K562 (cell line): Measurements from ENCODE around the gene FAHD2A. TPM values are rescaled to one million over a fixed set of nuclear protein-coding genes. Genes with fewer than 3 reads are reported as not detected.

Source experiments
- ATF7 ChIP-seq: fragments of 450-650 bp; IDR thresholded peaks from 2 replicates; pipeline ENCODE4 v1.7.1; 2014; ENCODE audit warnings: mild to moderate bottlenecking, moderate library complexity
- CSDE1 ChIP-seq, 2 experiments: fragments of 450-650 bp; IDR thresholded peaks; 2 replicates each; pipeline ENCODE4 v1.6.1; 2016; ENCODE audit warnings: mild to moderate bottlenecking in 1 of 2
- HCFC1 ChIP-seq: IDR thresholded peaks from 2 replicates; pipeline ENCODE4 v1.6.1; 2012; ENCODE audit warnings: low read depth, low read length, improper control_type of control experiment
- HDAC6 ChIP-seq: IDR thresholded peaks from 2 replicates; pipeline ENCODE4 v1.6.1; 2012; ENCODE audit warnings: low read depth, mild to moderate bottlenecking, control low read depth, inconsistent platforms, low read length, moderate library complexity
- MYC ChIP-seq, 2 experiments: fragments of 250-450 bp in 1 of 2; sonication (Bioruptor Pico) in 1 of 2; IDR thresholded peaks; 2 replicates each; pipeline versions ENCODE4 v1.5.1 to v1.6.1; 2012 to 2021; ENCODE audit warnings: low read depth in 2 of 2, borderline replicate concordance in 1 of 2, improper control_type of control experiment in 1 of 2, low read length in 1 of 2, mild to moderate bottlenecking in 1 of 2, moderate library complexity in 1 of 2
- NCOA6 ChIP-seq: fragments of 450-650 bp; IDR thresholded peaks from 2 replicates; pipeline ENCODE4 v1.6.1; 2017; ENCODE audit warnings: mild to moderate bottlenecking
- PHF8 ChIP-seq: fragments of 200-600 bp; sonication (generic); IDR thresholded peaks from 2 replicates; pipeline ENCODE4 v1.6.1; 2012; ENCODE audit warnings: mixed run types, mild to moderate bottlenecking, inconsistent platforms, low read length, moderate library complexity, borderline replicate concordance
- PKNOX1 ChIP-seq: fragments of 450-650 bp; IDR thresholded peaks from 2 replicates; pipeline ENCODE4 v1.6.1; 2016
- PML ChIP-seq: IDR thresholded peaks from 2 replicates; pipeline ENCODE4 v1.6.1; 2012; ENCODE audit warnings: low read length, inconsistent platforms
- POLR2A ChIP-seq: fragments of 450-650 bp; conservative IDR thresholded peaks from 2 replicates; pipeline ENCODE4 v1.6.1; 2016
- POLR2B ChIP-seq: fragments of 450-650 bp; IDR thresholded peaks from 2 replicates; pipeline ENCODE4 v1.6.1; 2018; ENCODE audit warnings: low read depth; ENCODE audit not compliant: partially characterized antibody
- POLR3G ChIP-seq: IDR thresholded peaks from 2 replicates; pipeline ENCODE4 v1.6.1; 2011; ENCODE audit not compliant: insufficient read length, insufficient replicate concordance; ENCODE audit errors: extremely low read depth
- SRF ChIP-seq, 2 experiments: fragments of 250-450, 450-650 bp in 1 of 2; sonication (Bioruptor Pico) in 1 of 2; sonication (generic) in 1 of 2; formaldehyde crosslinking; IDR thresholded peaks; 2 replicates each; pipeline versions ENCODE4 v1.5.0 to v1.5.1; 2020 to 2022; ENCODE audit warnings: mild to moderate bottlenecking in 1 of 2, missing genetic modification reagents in 1 of 2
- SRSF1 ChIP-seq: fragments of 200-400 bp; formaldehyde crosslinking; IDR thresholded peaks from 2 replicates; pipeline ENCODE4 v1.6.1; 2017; ENCODE audit warnings: mild to moderate bottlenecking, low read depth, low read length, moderate library complexity
- TAF1 ChIP-seq: IDR thresholded peaks from 2 replicates; pipeline ENCODE4 v1.6.1; 2011; ENCODE audit warnings: mild to moderate bottlenecking, low read length, moderate library complexity; ENCODE audit not compliant: insufficient read depth, control insufficient read depth, severe bottlenecking; ENCODE audit errors: extremely low read depth
- TAF7 ChIP-seq: fragments of 450-650 bp; IDR thresholded peaks from 2 replicates; pipeline ENCODE4 v1.6.1; 2016; ENCODE audit warnings: missing genetic modification characterization, missing compliant biosample characterization
- TAF9B ChIP-seq: fragments of 450-650 bp; IDR thresholded peaks from 2 replicates; pipeline ENCODE4 v1.6.1; 2018; ENCODE audit warnings: mild to moderate bottlenecking; ENCODE audit not compliant: partially characterized antibody
- TBP ChIP-seq: optimal IDR thresholded peaks from 2 replicates; pipeline ENCODE3; 2011; ENCODE audit warnings: low read depth, low read length, improper control_type of control experiment
- XRCC3 ChIP-seq: fragments of 450-650 bp; IDR thresholded peaks from 2 replicates; pipeline ENCODE4 v1.6.1; 2017; ENCODE audit warnings: mild to moderate bottlenecking, moderate library complexity
- YY1 ChIP-seq, 3 experiments: IDR thresholded peaks; 2 replicates each; pipeline ENCODE4 v1.6.1; 2011; ENCODE audit warnings: low read length in 2 of 3, mild to moderate bottlenecking in 2 of 3, moderate library complexity in 2 of 3, borderline replicate concordance in 1 of 3, control low read depth in 1 of 3, low read depth in 1 of 3; ENCODE audit not compliant: insufficient read depth in 3 of 3, insufficient replicate concordance in 2 of 3, control insufficient read depth in 1 of 3, insufficient read length in 1 of 3; ENCODE audit errors: extremely low read depth in 1 of 3
- ZNF507 ChIP-seq: conservative IDR thresholded peaks from 2 replicates; pipeline ENCODE4 v1.6.1; 2017; ENCODE audit warnings: missing genetic modification characterization, missing compliant biosample characterization
- polyA plus RNA-seq, 8 experiments: library from polyadenylated mRNA; depleted of rRNA in 4 of 8; stranded (reverse) in 5 of 8; unstranded in 3 of 8; fragments of >200 nt; fragmentation: Nextera tagmentation in 2 of 8; fragmentation: Illumina TruSeq in 1 of 8; extraction: Ambion mirVana in 2 of 8; extraction: Trizol in 1 of 8; gene quantifications; 2 replicates each; pipeline versions ENCODE4 v1.2.1 to v1.2.3, GENCODE V29; 2011 to 2014; ENCODE audit warnings: inconsistent platforms in 1 of 8, missing spikeins in 1 of 8
- total RNA-seq, 7 experiments: library from RNA; depleted of rRNA in 6 of 7; stranded (reverse); fragments of >200 nt in 6 of 7; fragmentation: Illumina TruSeq in 2 of 7; extraction: Trizol in 2 of 7; gene quantifications; 2 replicates each; pipeline versions ENCODE4 v1.2.1 to v1.2.3, GENCODE V29; 2011 to 2021; ENCODE audit warnings: low replicate concordance in 1 of 7
- TF ChIP-seq, protein P1 (sequence below), 2 experiments: fragments of 150-350 bp in 1 of 2; IDR thresholded peaks; 2 replicates each; pipeline ENCODE4 v1.6.1; 2012 to 2016; ENCODE audit warnings: low read depth in 2 of 2, low read length in 2 of 2, mild to moderate bottlenecking in 1 of 2, moderate library complexity in 1 of 2

The FAHD2A gene
- total and polyA plus RNA-seq, 9 of the 15 experiments (the other 6 are each of a cell fraction or from before 2014, with no cell fraction given), result 13.8 to 41.0 (median 30.4) TPM

DNA sequence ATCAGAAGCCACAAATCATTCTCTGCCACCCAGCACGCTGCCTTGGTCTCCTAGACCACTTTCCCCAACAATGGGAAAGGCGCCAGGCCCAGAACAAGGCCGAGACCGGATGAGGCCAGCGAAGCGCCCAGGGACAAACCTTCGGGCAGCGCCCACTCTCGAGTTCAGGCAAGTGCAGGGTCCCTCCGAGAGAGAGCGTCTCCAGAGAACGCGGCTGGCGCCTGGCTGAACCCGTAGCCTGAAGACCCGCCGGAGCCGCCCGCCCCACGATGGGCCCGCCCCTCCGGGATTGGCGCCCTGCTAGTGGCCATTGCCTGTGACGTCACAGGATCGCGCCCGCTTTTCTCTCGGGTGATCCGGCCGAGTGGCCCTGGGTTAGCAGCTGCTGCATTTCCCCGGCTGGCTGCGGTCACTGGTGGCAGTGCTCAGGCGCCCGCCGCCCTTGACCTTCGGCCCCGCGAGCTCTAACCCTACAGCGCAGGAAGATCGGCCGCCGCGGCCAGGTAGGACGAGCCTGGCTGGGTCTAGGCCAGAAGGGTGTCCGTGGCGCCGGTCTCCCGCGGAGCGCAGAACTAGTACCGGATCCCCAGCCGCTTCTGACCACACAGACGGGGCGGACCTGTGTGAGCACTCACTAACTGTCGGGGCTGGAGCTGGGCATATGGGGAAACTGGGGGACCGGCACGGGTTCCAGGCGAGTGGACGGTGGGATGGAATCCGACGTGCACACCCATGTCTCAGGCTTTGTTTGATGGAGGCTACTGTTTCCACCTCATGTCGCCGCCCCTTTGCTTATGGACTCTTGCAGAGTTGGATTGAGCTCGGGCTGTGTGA is at the start of gene FAHD2A (continued):
- TF ChIP-seq TAF1 (peak; percentile 77), POLR2B (peak; percentile 79), SRF (CRISPR knock-in tag; IDR thresholded peaks at IDR 0.05) (0 out of 4 replicates have a peak, but pooled peaks of 1 of the 2 experiments have one; percentile 33), ATF7 (peak; percentile 91), TBP (peak; percentile 79), CSDE1 (IDR thresholded peaks at IDR 0.05) (peak in 1 of 2 experiments; percentile 61; a peak in 1 of 4 replicates), MYC (IDR thresholded peaks at IDR 0.05; ENCODE audit: low read depth, low read length) (peak; percentile 36; the same call in 1 of the 2 replicates), MYC (CRISPR knock-in tag; IDR thresholded peaks at IDR 0.05; ENCODE audit: borderline replicate concordance, low read depth) (no peak), HDAC6 (no peak), POLR2A (peak; percentile 92), PKNOX1 (peak; percentile 89), NCOA6 (peak; percentile 59; the same call in 1 of the 2 replicates), ZNF507 (tag) (no peak), HCFC1 (peak; percentile 72), TAF7 (0 out of 2 replicates have a peak, but pooled peaks have one; percentile 43), TAF9B (peak; percentile 71), POLR3G (no peak), PHF8 (peak; percentile 88; the same call in 1 of the 2 replicates), XRCC3 (no peak), PML (peak; percentile 60; the same call in 1 of the 2 replicates), YY1 (IDR thresholded peaks at IDR 0.05; ENCODE audit: borderline replicate concordance in 1 of 3, control insufficient read depth in 1 of 3, extremely low read depth in 1 of 3, insufficient read depth in 3 of 3, insufficient read length in 1 of 3, insufficient replicate concordance in 2 of 3, low read depth in 1 of 3, low read length in 2 of 3) (peak in 2 of 3 experiments; percentile 74 to 84), SRSF1 (no peak)
- TF ChIP-seq, protein P1, sequence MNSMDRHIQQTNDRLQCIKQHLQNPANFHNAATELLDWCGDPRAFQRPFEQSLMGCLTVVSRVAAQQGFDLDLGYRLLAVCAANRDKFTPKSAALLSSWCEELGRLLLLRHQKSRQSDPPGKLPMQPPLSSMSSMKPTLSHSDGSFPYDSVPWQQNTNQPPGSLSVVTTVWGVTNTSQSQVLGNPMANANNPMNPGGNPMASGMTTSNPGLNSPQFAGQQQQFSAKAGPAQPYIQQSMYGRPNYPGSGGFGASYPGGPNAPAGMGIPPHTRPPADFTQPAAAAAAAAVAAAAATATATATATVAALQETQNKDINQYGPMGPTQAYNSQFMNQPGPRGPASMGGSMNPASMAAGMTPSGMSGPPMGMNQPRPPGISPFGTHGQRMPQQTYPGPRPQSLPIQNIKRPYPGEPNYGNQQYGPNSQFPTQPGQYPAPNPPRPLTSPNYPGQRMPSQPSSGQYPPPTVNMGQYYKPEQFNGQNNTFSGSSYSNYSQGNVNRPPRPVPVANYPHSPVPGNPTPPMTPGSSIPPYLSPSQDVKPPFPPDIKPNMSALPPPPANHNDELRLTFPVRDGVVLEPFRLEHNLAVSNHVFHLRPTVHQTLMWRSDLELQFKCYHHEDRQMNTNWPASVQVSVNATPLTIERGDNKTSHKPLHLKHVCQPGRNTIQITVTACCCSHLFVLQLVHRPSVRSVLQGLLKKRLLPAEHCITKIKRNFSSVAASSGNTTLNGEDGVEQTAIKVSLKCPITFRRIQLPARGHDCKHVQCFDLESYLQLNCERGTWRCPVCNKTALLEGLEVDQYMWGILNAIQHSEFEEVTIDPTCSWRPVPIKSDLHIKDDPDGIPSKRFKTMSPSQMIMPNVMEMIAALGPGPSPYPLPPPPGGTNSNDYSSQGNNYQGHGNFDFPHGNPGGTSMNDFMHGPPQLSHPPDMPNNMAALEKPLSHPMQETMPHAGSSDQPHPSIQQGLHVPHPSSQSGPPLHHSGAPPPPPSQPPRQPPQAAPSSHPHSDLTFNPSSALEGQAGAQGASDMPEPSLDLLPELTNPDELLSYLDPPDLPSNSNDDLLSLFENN (IDR thresholded peaks at IDR 0.05; ENCODE audit: low read depth in 2 of 2, low read length in 2 of 2), result peak in 1 of 2 experiments; percentile 19; a peak in 1 of 4 replicates
